ENCODE data around the gene RIPK4. TPM values are rescaled to one million over a fixed set of nuclear protein-coding genes. Genes with fewer than 3 reads are reported as not detected.
"Not testable (repeated sequence)": the region's sequence is repeated elsewhere in the genome, so short reads cannot be mapped to it uniquely, and the experiment has no call there.

RIPK4 gene
- polyA plus RNA-seq, 3 donors from 2014 or later = not detected

GRCh38 chr21:41726058-41726558, 40.7 kb downstream of the RIPK4 start:
- Mint-ChIP-seq H3K4me1 (no peaks in the 10 kb centered on the region), H3K36me3 (no peaks in the 10 kb centered on the region), H3K27ac (no peak overlapping the region), H3K27me3 (ENCODE audit: low read depth in 3 of 3) (peaks cover 3 to 8% (median 5%) of the 10 kb centered on the region in 3 donors), H3K4me3 (no peak overlapping the region), H3K9me3 (no peaks in the 10 kb centered on the region)
- no peak for DNase-seq

DNA sequence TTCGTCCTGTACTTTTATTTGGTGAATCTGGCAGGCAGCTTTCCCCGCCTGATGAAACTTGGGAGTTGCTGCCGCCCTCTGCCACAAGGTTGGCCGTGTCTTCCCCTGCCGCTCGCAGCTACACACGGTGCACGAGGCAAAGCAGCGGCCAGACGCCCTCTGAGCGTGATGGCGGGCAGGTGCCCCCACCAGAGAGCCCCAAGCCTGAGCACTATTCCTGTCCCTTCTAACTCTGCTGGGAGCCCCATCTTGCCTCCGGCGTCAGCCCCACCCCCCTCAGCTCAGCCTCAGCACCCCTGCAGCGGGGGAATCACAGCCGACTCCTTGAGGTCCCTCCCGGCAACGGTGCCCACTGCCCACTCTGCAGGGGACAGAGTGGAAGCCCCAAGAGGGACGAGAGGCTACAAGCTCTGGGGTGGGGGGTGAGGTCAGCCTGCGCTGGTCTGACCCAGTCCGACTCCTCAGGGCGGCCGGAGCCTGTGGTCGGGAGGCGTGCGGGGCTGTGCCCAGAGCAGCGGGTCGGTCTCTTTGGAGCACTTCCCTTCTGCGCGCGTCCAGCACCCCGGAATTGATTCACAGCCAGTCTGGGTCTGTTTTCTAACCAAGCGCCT, 41.3 kb downstream of the RIPK4 start:
- H3K36me3 Mint-ChIP-seq = no peaks in the 10 kb centered on the region
- no peak overlapping the region for H3K4me3 Mint-ChIP-seq
- no peaks in the 10 kb centered on the region for H3K4me1 Mint-ChIP-seq
- H3K27ac Mint-ChIP-seq = no peak overlapping the region
- peaks cover 3 to 5% (median 5%) of the 10 kb centered on the region in 3 donors for H3K27me3 Mint-ChIP-seq (ENCODE audit: low read depth in 3 of 3)
- no peaks in the 10 kb centered on the region for H3K9me3 Mint-ChIP-seq
- no peak for DNase-seq

DNA sequence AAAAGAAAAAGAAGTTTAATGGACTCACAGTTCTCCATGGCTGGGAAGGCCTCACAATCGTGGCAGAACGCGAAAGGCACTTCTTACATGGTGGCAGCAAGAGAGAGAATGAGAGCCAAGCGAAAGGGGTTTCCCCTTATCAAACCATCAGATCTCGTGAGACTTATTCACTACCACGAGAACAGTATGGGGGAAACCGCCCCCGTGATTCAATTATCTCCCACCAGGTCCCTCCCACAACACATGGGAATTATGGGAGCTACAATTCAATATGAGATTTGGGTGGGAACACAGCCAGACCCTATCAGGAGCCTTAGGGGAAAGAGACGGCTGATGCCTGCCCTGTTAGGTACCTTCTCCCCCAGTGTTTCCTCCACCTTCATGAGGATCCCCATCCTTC, 43.0 kb downstream of the RIPK4 start:
- not testable (repeated sequence) for H3K27ac Mint-ChIP-seq; H3K27me3 Mint-ChIP-seq (ENCODE audit: low read depth in 3 of 3); H3K4me3 Mint-ChIP-seq

DNA sequence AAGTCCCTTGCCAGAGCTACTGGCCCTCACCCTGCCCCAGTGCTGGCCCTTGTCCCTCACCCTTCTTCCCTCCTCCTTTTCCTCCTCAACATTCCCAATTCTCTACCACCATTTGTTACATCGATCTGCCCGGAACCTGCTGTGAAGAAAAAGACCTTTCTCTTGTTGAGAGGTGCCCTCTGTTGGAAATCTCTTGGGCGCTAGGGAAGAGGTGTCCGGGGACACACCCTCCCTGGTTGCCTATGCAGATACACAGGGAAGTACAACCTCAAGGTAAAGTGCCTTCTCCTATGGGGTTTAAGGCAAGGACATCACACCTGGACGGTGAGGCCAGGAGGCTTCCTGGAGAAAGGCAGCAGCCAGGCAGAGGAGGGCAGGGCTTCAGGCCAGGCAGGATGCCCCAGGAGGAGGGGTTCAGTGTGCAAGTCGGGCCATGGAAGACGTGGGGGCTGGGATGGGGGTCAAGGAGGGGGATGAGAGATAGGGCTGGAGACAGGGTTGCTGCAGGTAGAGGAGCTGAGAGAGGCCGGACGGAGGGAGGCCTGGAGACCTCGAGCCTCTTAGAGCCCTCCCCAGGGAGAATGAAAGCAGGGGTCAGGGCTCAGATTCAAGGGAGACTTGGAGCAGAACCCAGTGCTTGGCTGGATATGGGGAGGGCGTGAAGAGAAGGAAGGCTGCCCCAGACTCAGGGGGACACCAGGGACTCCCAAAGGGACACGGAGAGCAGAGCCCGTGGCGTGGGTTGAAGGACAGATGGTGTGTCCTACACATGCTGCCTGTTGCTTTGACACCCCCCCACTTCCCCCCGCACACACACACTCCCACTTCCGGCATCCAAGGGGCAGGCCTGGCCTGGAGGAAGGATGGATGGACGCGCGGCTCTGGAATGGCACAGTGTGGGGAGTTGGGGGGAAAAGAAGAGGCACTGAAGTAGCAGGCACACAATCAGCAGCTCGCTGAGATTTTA, 44.5 kb downstream of the RIPK4 start:
- Mint-ChIP-seq H3K4me1 (no peaks in the 10 kb centered on the region), H3K9me3 (no peaks in the 10 kb centered on the region), H3K27ac (peak overlapping the region in 1 of 6 donors; percentile 7), H3K27me3 (ENCODE audit: low read depth in 3 of 3) (peaks cover 3 to 6% (median 5%) of the 10 kb centered on the region in 3 donors), H3K36me3 (no peaks in the 10 kb centered on the region), H3K4me3 (no peak overlapping the region)
- DNase-seq = no peak

More for the DNA sequence above, 43.0 kb downstream of the RIPK4 start:
- not testable (repeated sequence) for DNase-seq, H3K36me3 Mint-ChIP-seq, H3K9me3 Mint-ChIP-seq, H3K4me1 Mint-ChIP-seq

DNA sequence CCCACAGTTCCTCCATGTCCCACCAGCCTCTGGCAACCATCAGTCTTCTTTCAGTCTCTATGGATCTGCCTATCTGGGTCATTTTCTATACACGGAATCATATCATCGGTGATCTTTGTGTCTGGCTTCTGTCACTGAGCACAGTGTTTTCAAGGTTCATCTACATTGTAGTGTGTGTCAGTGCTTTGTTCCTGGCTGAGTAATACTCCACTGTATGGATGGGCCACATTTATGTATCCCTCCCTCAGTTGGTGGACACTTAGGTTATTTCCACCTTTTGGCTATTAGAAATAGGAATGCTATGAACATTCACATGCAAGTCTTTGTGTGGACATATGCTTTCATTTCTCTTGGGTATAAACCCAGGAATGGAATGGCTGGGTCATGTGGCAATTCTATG, 46.6 kb downstream of the RIPK4 start:
- Mint-ChIP-seq H3K4me1 (no peaks in the 10 kb centered on the region), H3K27ac (no peak overlapping the region), H3K27me3 (ENCODE audit: low read depth in 3 of 3) (peaks cover 2 to 5% (median 3%) of the 10 kb centered on the region in 3 donors), H3K36me3 (no peaks in the 10 kb centered on the region), H3K4me3 (no peak overlapping the region), H3K9me3 (no peaks in the 10 kb centered on the region)
- DNase-seq = no peak

DNA sequence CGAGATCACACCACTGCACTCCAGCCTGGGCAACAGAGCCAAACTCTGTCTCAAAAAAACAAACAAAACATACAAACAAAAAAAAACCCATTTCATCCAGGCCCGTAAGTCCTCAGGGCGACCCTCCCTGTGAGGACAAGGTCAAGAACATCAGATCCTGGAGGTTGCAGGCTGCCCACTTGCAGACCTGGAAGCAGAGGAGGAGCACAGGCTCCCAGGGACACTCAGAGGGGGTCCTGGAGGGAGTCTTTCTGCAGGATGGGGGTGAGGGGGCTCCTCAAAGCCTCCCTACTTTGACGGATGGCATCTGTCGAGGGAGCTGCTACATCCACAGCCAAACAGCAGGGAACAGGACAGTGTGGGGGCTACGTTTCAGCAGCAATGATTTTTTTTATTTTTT, 47.2 kb downstream of the RIPK4 start:
- Mint-ChIP-seq H3K4me3 (no peak overlapping the region), H3K36me3 (no peaks in the 10 kb centered on the region), H3K9me3 (no peaks in the 10 kb centered on the region), H3K27me3 (ENCODE audit: low read depth in 3 of 3) (peaks cover 2 to 7% (median 5%) of the 10 kb centered on the region in 3 donors), H3K4me1 (no peaks in the 10 kb centered on the region), H3K27ac (no peak overlapping the region)
- no peak for DNase-seq

DNA sequence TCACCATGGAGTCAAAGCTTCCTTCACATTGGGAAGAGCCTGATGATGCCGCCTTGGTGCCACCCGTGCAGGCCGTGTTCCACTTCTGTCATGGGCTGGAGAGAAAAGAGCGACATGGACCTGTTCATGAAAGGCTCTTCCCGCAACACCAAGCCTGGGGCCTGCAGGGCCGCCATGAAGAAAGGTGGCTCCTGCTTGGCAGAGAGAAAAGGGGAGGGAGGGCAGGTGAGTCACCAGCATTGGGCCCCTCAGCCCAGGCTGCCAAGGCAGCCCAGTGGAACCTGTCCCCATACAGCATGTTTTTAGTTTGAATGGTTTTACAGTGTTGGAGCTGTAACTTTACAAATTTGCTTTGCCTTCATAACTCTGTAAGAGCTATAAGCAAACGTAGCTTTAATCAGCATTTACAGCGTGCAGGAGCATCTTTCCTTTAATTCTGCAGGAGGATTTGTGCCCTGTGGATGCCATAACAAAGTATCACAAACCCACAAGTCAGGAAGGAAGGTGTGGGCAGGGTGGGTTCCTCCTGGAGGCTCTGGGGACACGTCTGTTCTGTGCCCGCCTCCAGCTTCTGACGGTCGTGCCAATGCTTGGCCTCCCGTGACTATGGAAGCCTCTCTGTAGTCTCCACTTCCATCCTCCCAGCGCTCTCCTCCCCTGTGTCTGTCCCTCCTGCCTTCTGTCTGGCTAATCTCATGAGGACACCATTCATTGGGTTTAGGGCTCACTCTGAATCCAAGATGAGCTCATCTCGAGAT, 49.1 kb downstream of the RIPK4 start:
- Mint-ChIP-seq H3K4me3 (no peak overlapping the region), H3K36me3 (no peaks in the 10 kb centered on the region), H3K4me1 (no peaks in the 10 kb centered on the region), H3K27ac (no peak overlapping the region), H3K27me3 (ENCODE audit: low read depth in 3 of 3) (peaks cover 2 to 12% (median 2%) of the 10 kb centered on the region in 3 donors), H3K9me3 (no peaks in the 10 kb centered on the region)
- no peak for DNase-seq

GRCh38 chr21:41716751-41717150, 50.1 kb downstream of the RIPK4 start:
- Mint-ChIP-seq H3K4me1 (no peaks in the 10 kb centered on the region), H3K36me3 (no peaks in the 10 kb centered on the region), H3K27ac (no peak overlapping the region), H3K9me3 (no peaks in the 10 kb centered on the region), H3K27me3 (ENCODE audit: low read depth in 3 of 3) (peaks cover 2 to 12% (median 4%) of the 10 kb centered on the region in 3 donors), H3K4me3 (no peak overlapping the region)
- DNase-seq = no peak

- H3K27me3 Mint-ChIP-seq (ENCODE audit: low read depth in 3 of 3) = peaks cover 2 to 12% (median 6%) of the 10 kb centered on the region in 3 donors
- H3K4me3 Mint-ChIP-seq = no peak overlapping the region
Observed at GRCh38 chr21:41715649-41716281, 51.1 kb downstream of the RIPK4 start.

GRCh38 chr21:41714299-41714865, 52.5 kb downstream of the RIPK4 start:
- not testable (repeated sequence) for H3K4me1 Mint-ChIP-seq, H3K27ac Mint-ChIP-seq, DNase-seq, H3K36me3 Mint-ChIP-seq, H3K4me3 Mint-ChIP-seq, H3K9me3 Mint-ChIP-seq
- peaks cover 6 to 12% (median 9%) of the 10 kb centered on the region in 3 donors for H3K27me3 Mint-ChIP-seq (ENCODE audit: low read depth in 3 of 3)

More at GRCh38 chr21:41715649-41716281, 51.1 kb downstream of the RIPK4 start:
- H3K27ac Mint-ChIP-seq = no peak overlapping the region
- no peak for DNase-seq
- H3K36me3 Mint-ChIP-seq = no peaks in the 10 kb centered on the region
- no peaks in the 10 kb centered on the region for H3K4me1 Mint-ChIP-seq
- no peaks in the 10 kb centered on the region for H3K9me3 Mint-ChIP-seq

- Mint-ChIP-seq H3K4me3 (no peak overlapping the region), H3K4me1 (no peaks in the 10 kb centered on the region), H3K36me3 (no peaks in the 10 kb centered on the region), H3K9me3 (no peaks in the 10 kb centered on the region), H3K27ac (no peak overlapping the region), H3K27me3 (ENCODE audit: low read depth in 3 of 3) (peaks cover 8 to 17% (median 9%) of the 10 kb centered on the region in 3 donors)
- DNase-seq = no peak
Observed at GRCh38 chr21:41713495-41714281, 53.2 kb downstream of the RIPK4 start.

GRCh38 chr21:41712730-41713129, 54.1 kb downstream of the RIPK4 start:
- H3K9me3 Mint-ChIP-seq = no peaks in the 10 kb centered on the region
- H3K4me3 Mint-ChIP-seq = no peak overlapping the region
- no peak overlapping the region for H3K27ac Mint-ChIP-seq
- no peaks in the 10 kb centered on the region for H3K36me3 Mint-ChIP-seq
- no peak for DNase-seq
- no peaks in the 10 kb centered on the region for H3K4me1 Mint-ChIP-seq
- H3K27me3 Mint-ChIP-seq (ENCODE audit: low read depth in 3 of 3) = peaks cover 8 to 17% (median 9%) of the 10 kb centered on the region in 3 donors

Data from immature natural killer cell (primary cell).